ENCODE measurements around the gene ARHGAP10. TPM values are rescaled to one million over a fixed set of nuclear protein-coding genes. Genes with fewer than 3 reads are reported as not detected.

Gene ARHGAP10
- total RNA-seq, 1 experiment from 2014 or later, result 9.0 TPM

GRCh38 chr4:148118179-148118578 lies 386.3 kb downstream of the ARHGAP10 start:
- ChIA-PET CTCF (no interaction called here), POLR2A (ENCODE audit: unreplicated experiment) (no interaction called here)
- Histone ChIP-seq H3K27ac (ENCODE audit: low read length) (no peak overlapping the region), H3K4me3 (ENCODE audit: low read length) (no peak overlapping the region), H3K79me2 (ENCODE audit: low read length) (no peaks in the 10 kb centered on the region), H3K9me2 (replicated peaks; ENCODE audit: low read length) (no peaks in the 10 kb centered on the region), H2AFZ (ENCODE audit: low read length) (no peak overlapping the region), H3K9me3 (ENCODE audit: low read length) (no peaks in the 10 kb centered on the region), H4K20me1 (ENCODE audit: low read length) (no peaks in the 10 kb centered on the region), H3K4me1 (ENCODE audit: insufficient read depth, low read length) (no peaks in the 10 kb centered on the region), H3F3A (ENCODE audit: low read length, unreplicated experiment) (no peaks in the 10 kb centered on the region), H3K27me3 (ENCODE audit: low read length) (no peaks in the 10 kb centered on the region), H3K4me2 (ENCODE audit: low read length) (no peak overlapping the region), H3K9ac (ENCODE audit: low read length) (no peak overlapping the region), H3K36me3 (ENCODE audit: low read depth, low read length) (no peaks in the 10 kb centered on the region)
- no peak for TF ChIP-seq CTCF (conservative IDR thresholded peaks at IDR 0.05; ENCODE audit: low read depth, low read length)
- no peak for TF ChIP-seq EZH2 (IDR thresholded peaks at IDR 0.05; ENCODE audit: low read length, unreplicated experiment)
- no peak for TF ChIP-seq EZH2phosphoT487 (IDR thresholded peaks at IDR 0.05; ENCODE audit: borderline replicate concordance, low read length)
- ATAC-seq (no peak), DNase-seq (no peak)
- BruUV-seq (replicated peaks), result no TSS peak
- intact Hi-C loops (cut with micrococcal nuclease), result no loop called here

GRCh38 chr4:148118633-148119032 lies 386.7 kb downstream of the ARHGAP10 start:
- ChIA-PET CTCF (no interaction called here), POLR2A (ENCODE audit: unreplicated experiment) (no interaction called here)
- H3F3A ChIP-seq (ENCODE audit: low read length, unreplicated experiment), result no peaks in the 10 kb centered on the region
- no peaks in the 10 kb centered on the region for H3K4me1 ChIP-seq (ENCODE audit: insufficient read depth, low read length)
- TF ChIP-seq EZH2 (IDR thresholded peaks at IDR 0.05; ENCODE audit: low read length, unreplicated experiment) (no peak), EZH2phosphoT487 (IDR thresholded peaks at IDR 0.05; ENCODE audit: borderline replicate concordance, low read length) (no peak), CTCF (conservative IDR thresholded peaks at IDR 0.05; ENCODE audit: low read depth, low read length) (no peak)
- H3K9me3 ChIP-seq (ENCODE audit: low read length), result no peaks in the 10 kb centered on the region
- H3K36me3 ChIP-seq (ENCODE audit: low read depth, low read length), result no peaks in the 10 kb centered on the region
- no peak overlapping the region for H3K4me2 ChIP-seq (ENCODE audit: low read length)
- H3K27me3 ChIP-seq (ENCODE audit: low read length), result no peaks in the 10 kb centered on the region
- BruUV-seq (replicated peaks), result no TSS peak
- no peak overlapping the region for H3K9ac ChIP-seq (ENCODE audit: low read length)
- no peak for DNase-seq
- H3K4me3 ChIP-seq (ENCODE audit: low read length), result no peak overlapping the region
- H3K27ac ChIP-seq (ENCODE audit: low read length), result no peak overlapping the region
- no peaks in the 10 kb centered on the region for H3K9me2 ChIP-seq (replicated peaks; ENCODE audit: low read length)
- H3K79me2 ChIP-seq (ENCODE audit: low read length), result no peaks in the 10 kb centered on the region
- no peaks in the 10 kb centered on the region for H4K20me1 ChIP-seq (ENCODE audit: low read length)
- no peak for ATAC-seq
- intact Hi-C loops (cut with micrococcal nuclease), result no loop called here
- H2AFZ ChIP-seq (ENCODE audit: low read length), result no peak overlapping the region

- Histone ChIP-seq H3K27me3 (ENCODE audit: low read length) (no peaks in the 10 kb centered on the region), H3K9me3 (ENCODE audit: low read length) (no peaks in the 10 kb centered on the region), H3K79me2 (ENCODE audit: low read length) (no peaks in the 10 kb centered on the region), H3K9ac (ENCODE audit: low read length) (no peak overlapping the region), H4K20me1 (ENCODE audit: low read length) (no peaks in the 10 kb centered on the region), H3K9me2 (replicated peaks; ENCODE audit: low read length) (no peaks in the 10 kb centered on the region), H2AFZ (ENCODE audit: low read length) (no peak overlapping the region), H3K27ac (ENCODE audit: low read length) (no peak overlapping the region), H3K4me2 (ENCODE audit: low read length) (no peak overlapping the region), H3K4me1 (ENCODE audit: insufficient read depth, low read length) (no peaks in the 10 kb centered on the region), H3K4me3 (ENCODE audit: low read length) (no peak overlapping the region), H3K36me3 (ENCODE audit: low read depth, low read length) (no peaks in the 10 kb centered on the region), H3F3A (ENCODE audit: low read length, unreplicated experiment) (no peaks in the 10 kb centered on the region)
- DNase-seq, result no peak
- POLR2A ChIA-PET (ENCODE audit: unreplicated experiment), result no interaction called here
- no peak for TF ChIP-seq CTCF (conservative IDR thresholded peaks at IDR 0.05; ENCODE audit: low read depth, low read length)
- TF ChIP-seq EZH2phosphoT487 (IDR thresholded peaks at IDR 0.05; ENCODE audit: borderline replicate concordance, low read length), result no peak
- TF ChIP-seq EZH2 (IDR thresholded peaks at IDR 0.05; ENCODE audit: low read length, unreplicated experiment), result no peak
- intact Hi-C loops (cut with micrococcal nuclease), result no loop called here
- CTCF ChIA-PET, result no interaction called here
- BruUV-seq (replicated peaks), result no TSS peak
- ATAC-seq, result no peak
These were observed 388.3 kb downstream of the ARHGAP10 start for GRCh38 chr4:148120216-148120615.

Small RNA genes within 50 kb of the gene (microRNA-seq; reads per million reads assigned to microRNA genes)
- gene MIR4799 (ENCODE audit: unreplicated experiment), result not detected

Other genes with a start within 250 kb of the ARHGAP10 start
- 17.5 and 19.8 TPM in 2 replicates for gene TMEM184C, start 114.7 kb upstream of the ARHGAP10 start, total RNA-seq (2014; rRNA removed)
- 4.6 and 6.5 TPM in 2 replicates for gene PRMT9, start 47.9 kb upstream of the ARHGAP10 start, total RNA-seq (2014; rRNA removed)